ENCODE data around the gene MAP7D3. TPM values are rescaled to one million over a fixed set of nuclear protein-coding genes. Genes with fewer than 3 reads are reported as not detected.

MAP7D3 gene
- total RNA-seq, 1 experiment from 2014 or later = 18.0 TPM

DNA sequence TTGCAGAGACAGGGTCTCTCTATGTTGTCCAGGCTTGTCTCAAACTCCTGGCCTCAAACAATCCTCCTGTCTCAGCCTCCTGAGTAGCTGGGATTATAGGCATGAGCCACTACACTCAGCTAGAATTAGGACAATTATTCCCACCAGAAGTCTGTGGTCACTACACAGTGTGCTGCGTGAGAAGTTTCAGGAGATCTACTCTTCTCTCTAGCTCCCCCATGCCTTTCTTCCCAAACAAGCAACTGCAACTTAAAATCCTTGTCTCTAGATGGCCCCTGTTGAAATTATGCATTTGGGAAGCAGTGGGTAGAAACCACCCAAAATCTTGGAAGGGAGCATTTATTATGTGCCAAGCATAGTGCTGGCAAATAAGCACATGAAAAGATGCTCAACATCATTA lies 21.1 kb upstream of the MAP7D3 start:
- POLR2A ChIA-PET = interaction anchor here (1.3 kb wide), 1 partner anchor 10 kb away, joined by 3 read pairs; no protein-coding TSS in a partner anchor
- no peak overlapping the region for H3K27ac Mint-ChIP-seq (ENCODE audit: low read depth, unreplicated experiment)
- no peaks in the 10 kb centered on the region for H3K36me3 Mint-ChIP-seq (ENCODE audit: insufficient read depth, unreplicated experiment)
- H3K4me3 Mint-ChIP-seq (ENCODE audit: unreplicated experiment) = no peak overlapping the region
- intact Hi-C loops (cut with micrococcal nuclease) = no loop called here
- peak; percentile 27 for DNase-seq (ENCODE audit: unreplicated experiment)
- CTCF ChIA-PET = interaction anchor here (0.7 to 2.1 kb wide), 6 partner anchors 35 to 307 kb away, joined by 3 to 11 read pairs (median 3); partner anchors contain the start of gene VGLL1
- no TSS peak for BruUV-seq (replicated peaks)
- no peaks in the 10 kb centered on the region for H3K9me3 Mint-ChIP-seq (ENCODE audit: unreplicated experiment)
- TF ChIP-seq, protein P1, sequence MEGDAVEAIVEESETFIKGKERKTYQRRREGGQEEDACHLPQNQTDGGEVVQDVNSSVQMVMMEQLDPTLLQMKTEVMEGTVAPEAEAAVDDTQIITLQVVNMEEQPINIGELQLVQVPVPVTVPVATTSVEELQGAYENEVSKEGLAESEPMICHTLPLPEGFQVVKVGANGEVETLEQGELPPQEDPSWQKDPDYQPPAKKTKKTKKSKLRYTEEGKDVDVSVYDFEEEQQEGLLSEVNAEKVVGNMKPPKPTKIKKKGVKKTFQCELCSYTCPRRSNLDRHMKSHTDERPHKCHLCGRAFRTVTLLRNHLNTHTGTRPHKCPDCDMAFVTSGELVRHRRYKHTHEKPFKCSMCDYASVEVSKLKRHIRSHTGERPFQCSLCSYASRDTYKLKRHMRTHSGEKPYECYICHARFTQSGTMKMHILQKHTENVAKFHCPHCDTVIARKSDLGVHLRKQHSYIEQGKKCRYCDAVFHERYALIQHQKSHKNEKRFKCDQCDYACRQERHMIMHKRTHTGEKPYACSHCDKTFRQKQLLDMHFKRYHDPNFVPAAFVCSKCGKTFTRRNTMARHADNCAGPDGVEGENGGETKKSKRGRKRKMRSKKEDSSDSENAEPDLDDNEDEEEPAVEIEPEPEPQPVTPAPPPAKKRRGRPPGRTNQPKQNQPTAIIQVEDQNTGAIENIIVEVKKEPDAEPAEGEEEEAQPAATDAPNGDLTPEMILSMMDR (IDR thresholded peaks at IDR 0.05; ENCODE audit: unreplicated experiment) = no peak
- H3K4me1 Mint-ChIP-seq (ENCODE audit: insufficient read depth, unreplicated experiment) = peaks cover 11% of the 10 kb centered on the region
- H3K27me3 Mint-ChIP-seq (ENCODE audit: insufficient read depth, unreplicated experiment) = peaks cover 23% of the 10 kb centered on the region

DNA sequence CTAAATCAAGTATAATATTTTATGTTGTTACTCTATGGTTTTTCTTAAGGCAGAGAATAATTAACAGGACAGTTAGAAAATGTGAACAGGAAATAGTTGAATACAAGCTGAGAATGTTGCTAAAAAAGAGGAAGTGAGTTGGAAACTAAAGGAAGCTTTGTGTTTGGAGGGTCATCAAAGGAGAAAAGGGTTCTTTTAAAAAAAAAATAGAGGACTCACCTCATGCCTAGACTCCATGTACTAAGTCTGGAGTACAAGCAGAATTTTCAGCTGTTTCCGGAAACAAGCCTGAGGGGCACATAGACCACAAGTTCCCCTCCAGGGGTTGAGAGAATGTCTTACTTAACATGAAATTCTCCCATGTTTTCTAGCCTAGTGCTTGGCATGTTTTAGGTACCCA lies 20.1 kb upstream of the MAP7D3 start:
- no peak overlapping the region for H3K4me3 Mint-ChIP-seq (ENCODE audit: unreplicated experiment)
- CTCF ChIA-PET = interaction anchor here (0.5 to 1.2 kb wide), 6 partner anchors 18 to 1117 kb away, joined by 3 to 5 read pairs (median 3); no protein-coding TSS in a partner anchor
- intact Hi-C loops (cut with micrococcal nuclease) = no loop called here

DNA sequence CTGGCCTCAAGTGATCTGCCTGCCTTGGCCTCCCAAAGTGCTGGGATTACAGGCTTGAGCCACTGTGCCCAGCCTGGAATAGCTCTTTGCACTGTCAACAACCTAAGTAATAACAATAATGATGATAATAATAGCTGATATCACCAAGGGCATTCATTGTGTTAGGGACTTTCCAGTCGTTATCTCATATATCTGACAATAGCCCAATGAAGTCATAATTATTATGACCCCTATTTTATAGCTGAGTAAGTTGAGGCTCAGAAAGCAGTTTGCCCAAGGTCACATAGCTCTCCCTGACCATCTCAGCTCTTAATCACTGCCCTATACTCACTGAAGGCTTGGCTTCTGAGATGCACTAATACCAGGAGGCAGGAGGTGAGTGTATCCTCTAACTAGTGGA lies 18.7 kb upstream of the MAP7D3 start:
- no peak overlapping the region for H3K27ac Mint-ChIP-seq (ENCODE audit: low read depth, unreplicated experiment)
- peaks cover 16% of the 10 kb centered on the region for H3K27me3 Mint-ChIP-seq (ENCODE audit: insufficient read depth, unreplicated experiment)
- DNase-seq (ENCODE audit: unreplicated experiment) = no peak
- CTCF ChIA-PET = interaction anchor here (0.6 to 3.3 kb wide), 12 partner anchors 10 to 1538 kb away, joined by 3 to 48 read pairs (median 5); no protein-coding TSS in a partner anchor
- intact Hi-C loops (cut with micrococcal nuclease) = loop anchor here (5.0 to 10.0 kb wide), 2 partner anchors 307 to 425 kb away; no protein-coding TSS in a partner anchor
- BruUV-seq (replicated peaks) = no TSS peak
- H3K9me3 Mint-ChIP-seq (ENCODE audit: unreplicated experiment) = no peaks in the 10 kb centered on the region
- H3K4me3 Mint-ChIP-seq (ENCODE audit: unreplicated experiment) = no peak overlapping the region
- TF ChIP-seq, protein P1 (IDR thresholded peaks at IDR 0.05; ENCODE audit: unreplicated experiment) = no peak
- POLR2A ChIA-PET = interaction anchor here (0.6 kb wide), 1 partner anchor 44 kb away, joined by 3 read pairs; no protein-coding TSS in a partner anchor
- H3K4me1 Mint-ChIP-seq (ENCODE audit: insufficient read depth, unreplicated experiment) = peaks cover 11% of the 10 kb centered on the region
- H3K36me3 Mint-ChIP-seq (ENCODE audit: insufficient read depth, unreplicated experiment) = no peaks in the 10 kb centered on the region

More for the DNA sequence above, 20.1 kb upstream of the MAP7D3 start:
- POLR2A ChIA-PET = interaction anchor here (1.3 kb wide), 1 partner anchor 11 kb away, joined by 3 read pairs; no protein-coding TSS in a partner anchor
- Mint-ChIP-seq H3K27ac (ENCODE audit: low read depth, unreplicated experiment) (no peak overlapping the region), H3K4me1 (ENCODE audit: insufficient read depth, unreplicated experiment) (peaks cover 11% of the 10 kb centered on the region), H3K27me3 (ENCODE audit: insufficient read depth, unreplicated experiment) (peaks cover 16% of the 10 kb centered on the region), H3K9me3 (ENCODE audit: unreplicated experiment) (no peaks in the 10 kb centered on the region), H3K36me3 (ENCODE audit: insufficient read depth, unreplicated experiment) (no peaks in the 10 kb centered on the region)
- BruUV-seq (replicated peaks) = no TSS peak
- TF ChIP-seq, protein P1 (IDR thresholded peaks at IDR 0.05; ENCODE audit: unreplicated experiment) = no peak
- no peak for DNase-seq (ENCODE audit: unreplicated experiment)

DNA sequence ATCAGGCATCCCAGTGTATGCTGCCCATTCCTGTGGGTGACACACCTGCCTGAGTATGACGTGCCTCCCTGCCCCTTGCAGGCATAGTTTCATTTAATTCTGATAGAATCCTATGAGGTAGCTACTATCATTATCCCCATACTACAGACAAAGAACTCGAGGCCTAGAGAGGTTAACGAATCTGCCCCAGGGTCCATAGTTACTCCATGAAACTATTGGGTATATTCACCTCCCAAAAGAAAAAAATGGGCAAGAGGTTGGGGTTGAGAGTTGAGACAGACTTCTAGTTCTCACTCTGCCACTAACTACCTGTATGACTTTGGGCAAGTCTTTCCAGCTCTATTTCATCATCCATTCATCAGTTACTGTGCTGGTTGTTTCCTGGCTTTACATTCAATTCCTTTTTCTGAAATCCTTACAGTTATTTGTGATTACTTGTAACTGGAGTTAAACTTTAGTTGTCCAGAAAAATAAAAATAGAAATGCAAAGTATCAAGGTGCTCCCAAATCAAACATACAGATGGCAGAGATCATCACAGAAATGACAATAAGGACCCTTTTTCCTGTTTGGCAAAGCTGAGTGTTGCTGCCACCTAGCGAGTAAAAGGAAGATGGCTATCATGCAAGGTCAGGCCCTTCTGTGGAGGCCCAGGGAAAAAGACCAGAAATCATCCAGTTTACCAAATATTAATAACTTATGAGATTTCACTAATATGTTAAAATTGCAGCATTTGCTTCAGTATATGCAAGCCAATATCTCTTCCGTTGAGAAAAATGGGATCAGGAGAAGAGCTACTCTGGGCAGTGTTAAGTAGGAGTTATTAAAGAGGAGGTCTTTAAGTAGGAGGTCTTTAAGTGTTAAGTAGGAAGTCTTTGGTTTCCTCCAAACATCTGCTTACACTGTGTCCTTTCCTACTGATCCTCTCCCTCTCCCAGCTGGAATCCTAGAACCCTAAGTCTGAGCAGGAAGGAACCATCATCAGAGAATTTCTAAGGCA lies 17.1 kb upstream of the MAP7D3 start:
- TF ChIP-seq, protein P1 (IDR thresholded peaks at IDR 0.05; ENCODE audit: unreplicated experiment) = peak; percentile 67
- peaks cover 16% of the 10 kb centered on the region for H3K27me3 Mint-ChIP-seq (ENCODE audit: insufficient read depth, unreplicated experiment)
- ChIA-PET POLR2A (interaction anchor here (0.7 kb wide), 3 partner anchors 240 to 455 kb away, joined by 3 read pairs; no protein-coding TSS in a partner anchor), CTCF (interaction anchor here (0.5 to 3.3 kb wide), 40 partner anchors 8 to 1945 kb away, joined by 3 to 48 read pairs (median 4); partner anchors contain the start of gene BRS3)
- intact Hi-C loops (cut with micrococcal nuclease) = loop anchor here (1.0 to 10.0 kb wide), 4 partner anchors 102 to 426 kb away; no protein-coding TSS in a partner anchor
- H3K4me3 Mint-ChIP-seq (ENCODE audit: unreplicated experiment) = no peak overlapping the region
- H3K27ac Mint-ChIP-seq (ENCODE audit: low read depth, unreplicated experiment) = no peak overlapping the region
- DNase-seq (ENCODE audit: unreplicated experiment) = peak; percentile 55
- peaks cover 7% of the 10 kb centered on the region for H3K4me1 Mint-ChIP-seq (ENCODE audit: insufficient read depth, unreplicated experiment)
- no peaks in the 10 kb centered on the region for H3K36me3 Mint-ChIP-seq (ENCODE audit: insufficient read depth, unreplicated experiment)
- no TSS peak for BruUV-seq (replicated peaks)
- H3K9me3 Mint-ChIP-seq (ENCODE audit: unreplicated experiment) = no peaks in the 10 kb centered on the region
